Skeletal muscle tissue (tissue), 2 donors: Measurements from ENCODE around the gene PLCD1. TPM values are rescaled to one million over a fixed set of nuclear protein-coding genes. Genes with fewer than 3 reads are reported as not detected.

Experiments used
- small RNA-seq: library from RNA; depleted of rRNA; stranded (forward); fragments of <200 nt; gene quantifications from one replicate; pipeline ENCODE3, GENCODE V24; 2014
- total RNA-seq: library from RNA; depleted of rRNA; stranded (reverse); fragments of >200 nt; gene quantifications from one replicate; pipeline ENCODE4 v1.2.3, GENCODE V29; 2014

PLCD1 gene
- total RNA-seq, 1 donor from 2014 or later, result 9.4 TPM

Small RNA genes within 50 kb of the gene (small RNA-seq; reads per million reads assigned to genes)
- gene MIR26A1 (3.4 reads per million, percentile 88 among the genes with 10 or more reads in this experiment), gene RF00019 (not detected)

Other genes starting within 250 kb of the PLCD1 start
- gene CTDSPL, start 167.8 kb downstream of the PLCD1 start, total RNA-seq, result 20.4 TPM
- 7.8 TPM for gene VILL, start 38.9 kb downstream of the PLCD1 start, total RNA-seq
- under 0.01 TPM for gene DLEC1, start 9.6 kb upstream of the PLCD1 start, total RNA-seq
- 21.9 TPM for gene ACAA1, start 107.5 kb upstream of the PLCD1 start, total RNA-seq
- gene MYD88, start 109.0 kb upstream of the PLCD1 start, total RNA-seq, result 5.2 TPM
- 20.9 TPM for gene OXSR1, start 135.9 kb upstream of the PLCD1 start, total RNA-seq
- gene SLC22A13, start 236.2 kb upstream of the PLCD1 start, total RNA-seq, result not detected